Kidney epithelial cell (primary cell): ENCODE data around the gene TBX1. TPM values are rescaled to one million over a fixed set of nuclear protein-coding genes. Genes with fewer than 3 reads are reported as not detected.

Experiments
- DNase-seq: peaks from one replicate; pipeline ENCODE4 v3.0.0-alpha.2; 2010; ENCODE audit warnings: low read depth
- H3K27me3 ChIP-seq: 2 replicates; pipeline ENCODE4 v1.6.0; 2011; ENCODE audit warnings: low read length; ENCODE audit not compliant: control insufficient read depth, insufficient read depth
- H3K36me3 ChIP-seq: 2 replicates; pipeline ENCODE4 v1.5.1; 2011; ENCODE audit warnings: low read length; ENCODE audit not compliant: control insufficient read depth, insufficient read depth
- H3K4me3 ChIP-seq: 2 replicates; pipeline ENCODE4 v1.5.1; 2011; ENCODE audit warnings: low read depth, mild to moderate bottlenecking, control low read depth, low read length
- total RNA-seq: library from RNA; depleted of rRNA; stranded (reverse); fragments of >200 nt; gene quantifications from 2 replicates; pipeline ENCODE4 v1.2.3, GENCODE V29; 2015
- TF ChIP-seq, protein P1 (sequence below): IDR thresholded peaks from 2 replicates; pipeline ENCODE4 v1.5.1; 2011; ENCODE audit warnings: mild to moderate bottlenecking, moderate library complexity, low read length, control low read depth, inconsistent platforms; ENCODE audit not compliant: insufficient read depth, poor library complexity, severe bottlenecking

The TBX1 gene
- total RNA-seq, 1 donor from 2014 or later = not detected

DNA sequence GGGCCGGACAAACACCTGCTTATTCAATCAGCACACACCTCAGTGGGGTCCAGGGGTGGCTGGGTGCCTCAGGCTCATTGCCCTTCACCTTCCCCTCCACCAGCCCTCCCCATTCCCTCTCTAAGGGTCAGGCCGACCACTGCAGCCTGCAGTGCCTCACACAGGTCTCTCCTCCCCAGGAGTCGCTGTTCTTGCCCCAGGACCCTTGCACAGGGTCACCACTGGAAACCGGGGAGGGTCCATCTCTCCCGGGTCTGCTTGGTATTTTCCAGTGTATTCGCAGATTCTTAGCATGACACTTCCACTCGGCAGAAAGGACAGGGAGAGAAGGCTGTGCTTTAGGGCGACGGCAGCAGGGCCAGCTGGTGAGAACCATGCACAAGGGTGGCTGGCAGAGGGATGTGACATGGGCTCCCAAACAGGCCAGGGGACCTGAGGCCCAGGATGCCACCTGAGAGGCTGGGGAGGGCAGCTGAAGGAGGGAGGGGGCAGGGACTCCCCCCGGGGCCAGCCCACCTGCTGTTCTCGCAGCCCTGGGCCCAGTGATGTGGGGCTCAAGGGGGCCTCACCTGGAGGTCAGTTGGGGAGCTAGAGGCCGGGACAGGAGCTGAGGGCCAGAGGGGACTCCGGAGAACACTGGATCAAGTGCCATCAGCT lies 16.1 kb upstream of the TBX1 start:
- Histone ChIP-seq H3K36me3 (no peaks in the 10 kb centered on the region), H3K27me3 (peaks cover 29% of the 10 kb centered on the region), H3K4me3 (no peak overlapping the region)
- no peak for DNase-seq
- TF ChIP-seq, protein P1, sequence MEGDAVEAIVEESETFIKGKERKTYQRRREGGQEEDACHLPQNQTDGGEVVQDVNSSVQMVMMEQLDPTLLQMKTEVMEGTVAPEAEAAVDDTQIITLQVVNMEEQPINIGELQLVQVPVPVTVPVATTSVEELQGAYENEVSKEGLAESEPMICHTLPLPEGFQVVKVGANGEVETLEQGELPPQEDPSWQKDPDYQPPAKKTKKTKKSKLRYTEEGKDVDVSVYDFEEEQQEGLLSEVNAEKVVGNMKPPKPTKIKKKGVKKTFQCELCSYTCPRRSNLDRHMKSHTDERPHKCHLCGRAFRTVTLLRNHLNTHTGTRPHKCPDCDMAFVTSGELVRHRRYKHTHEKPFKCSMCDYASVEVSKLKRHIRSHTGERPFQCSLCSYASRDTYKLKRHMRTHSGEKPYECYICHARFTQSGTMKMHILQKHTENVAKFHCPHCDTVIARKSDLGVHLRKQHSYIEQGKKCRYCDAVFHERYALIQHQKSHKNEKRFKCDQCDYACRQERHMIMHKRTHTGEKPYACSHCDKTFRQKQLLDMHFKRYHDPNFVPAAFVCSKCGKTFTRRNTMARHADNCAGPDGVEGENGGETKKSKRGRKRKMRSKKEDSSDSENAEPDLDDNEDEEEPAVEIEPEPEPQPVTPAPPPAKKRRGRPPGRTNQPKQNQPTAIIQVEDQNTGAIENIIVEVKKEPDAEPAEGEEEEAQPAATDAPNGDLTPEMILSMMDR = no peak

DNA sequence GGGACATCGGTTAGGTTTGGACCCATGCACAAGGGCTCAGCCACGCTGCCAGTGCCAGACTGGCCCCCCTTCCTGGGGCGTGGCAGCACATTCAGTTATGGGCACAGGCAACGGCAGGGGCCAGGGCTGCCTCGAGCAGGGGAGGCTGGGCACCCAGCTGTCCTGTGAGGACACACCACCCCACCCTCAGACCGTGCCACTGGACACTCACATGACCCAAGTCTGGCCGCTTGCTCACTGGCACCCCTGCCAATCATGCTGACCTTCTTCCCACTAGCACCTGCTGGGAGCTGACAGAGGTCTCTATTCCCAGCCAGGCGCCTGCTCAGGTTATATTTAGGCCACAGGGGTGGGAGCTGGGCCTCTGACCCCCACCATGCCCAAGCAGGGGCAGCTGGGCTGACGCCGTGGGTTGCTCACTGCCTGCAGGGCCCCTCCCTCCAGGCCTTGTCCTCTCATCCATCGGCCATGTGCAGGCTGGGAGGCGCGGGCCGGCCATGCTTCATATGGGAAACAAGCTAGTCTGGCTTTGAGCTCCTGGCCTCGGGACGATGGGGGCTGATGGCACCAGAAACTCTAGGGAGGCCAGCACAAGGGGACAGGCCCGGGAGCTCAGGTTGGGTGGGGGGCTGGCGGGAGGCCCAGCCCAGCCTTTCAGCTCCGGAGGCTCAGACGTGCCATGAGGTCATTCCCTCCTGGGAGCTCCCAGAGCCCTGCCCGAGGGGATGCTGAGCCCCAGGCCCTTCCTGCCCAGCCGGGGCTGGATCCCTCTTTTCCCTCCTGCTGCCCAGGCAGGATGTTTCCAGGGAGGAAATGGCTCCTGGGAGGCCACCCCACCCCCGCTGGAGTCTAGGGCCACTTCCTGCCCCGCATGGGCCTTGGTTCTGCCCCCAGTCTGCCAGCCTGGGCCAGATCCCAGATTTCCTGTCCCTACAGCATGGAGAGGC lies 15.2 kb upstream of the TBX1 start:
- no peak for DNase-seq
- no peaks in the 10 kb centered on the region for H3K36me3 ChIP-seq
- H3K4me3 ChIP-seq = no peak overlapping the region
- TF ChIP-seq, protein P1 = no peak
- peaks cover 35% of the 10 kb centered on the region for H3K27me3 ChIP-seq

GRCh38 chr22:19746726-19747125 lies 13.9 kb upstream of the TBX1 start:
- Histone ChIP-seq H3K4me3 (no peak overlapping the region), H3K36me3 (no peaks in the 10 kb centered on the region), H3K27me3 (peaks cover 40% of the 10 kb centered on the region)
- TF ChIP-seq, protein P1 = no peak
- no peak for DNase-seq

- no peaks in the 10 kb centered on the region for H3K36me3 ChIP-seq
- no peak overlapping the region for H3K4me3 ChIP-seq
- DNase-seq = no peak
- H3K27me3 ChIP-seq = peaks cover 48% of the 10 kb centered on the region
- TF ChIP-seq, protein P1 = no peak
Measured at GRCh38 chr22:19747551-19747950, 13.0 kb upstream of the TBX1 start.

DNA sequence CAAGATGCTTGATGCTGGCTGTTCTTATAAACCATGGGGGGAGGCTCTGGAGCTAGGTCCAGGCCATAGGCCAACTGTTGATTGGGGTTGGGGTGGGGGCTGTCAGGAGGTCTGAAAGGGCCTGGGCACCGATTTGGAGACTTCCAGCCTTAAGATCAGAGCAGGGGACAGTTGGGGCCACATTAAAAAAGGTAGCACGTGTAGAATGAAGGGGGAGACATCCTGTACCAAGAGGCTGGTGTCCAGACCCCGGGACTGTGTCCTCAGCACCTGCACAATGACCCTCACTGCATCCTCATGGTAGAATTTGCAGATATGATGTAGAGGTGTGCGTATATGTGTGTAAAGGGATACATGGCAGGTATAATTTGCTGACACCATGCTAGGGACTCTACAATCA lies 12.4 kb upstream of the TBX1 start:
- no peak for DNase-seq
- TF ChIP-seq, protein P1 = no peak
- H3K36me3 ChIP-seq = no peaks in the 10 kb centered on the region
- no peak overlapping the region for H3K4me3 ChIP-seq
- H3K27me3 ChIP-seq = peaks cover 54% of the 10 kb centered on the region
